HL-60 (cell line): ENCODE results near the gene COL20A1.
"Not testable (repeated sequence)": the region's sequence is repeated elsewhere in the genome, so short reads cannot be mapped to it uniquely, and the experiment has no call there.

Experiments used
- DNase-seq, 2 experiments: peaks; one replicate each; pipeline ENCODE4 v3.0.0-alpha.2; 2010 to 2020; ENCODE audit warnings: low read depth in 1 of 2, low spot score in 1 of 2
- H3K27ac ChIP-seq: fragments of 250-450 bp; sonication (Bioruptor Pico); replicated peaks from 2 replicates; pipeline ENCODE4 v1.5.1; 2020; ENCODE audit warnings: mild to moderate bottlenecking, moderate library complexity
- H3K27me3 ChIP-seq: fragments of 250-450 bp; sonication (Bioruptor Pico); 2 replicates; pipeline ENCODE4 v1.5.1; 2021; ENCODE audit warnings: mild to moderate bottlenecking, moderate library complexity; ENCODE audit not compliant: insufficient read depth, poor library complexity, severe bottlenecking
- H3K4me3 ChIP-seq: replicated peaks from 2 replicates; pipeline ENCODE4 v1.5.1; 2011; ENCODE audit warnings: mild to moderate bottlenecking, control low read depth, low read length; ENCODE audit not compliant: insufficient read depth
- GABPA ChIP-seq: IDR thresholded peaks from 2 replicates; pipeline ENCODE4 v1.6.1; 2012; ENCODE audit warnings: low read depth
- POLR2AphosphoS5 ChIP-seq: IDR thresholded peaks from 2 replicates; pipeline ENCODE4 v1.6.1; 2012; ENCODE audit warnings: low read depth
- SPI1 ChIP-seq: IDR thresholded peaks from 2 replicates; pipeline ENCODE4 v1.6.1; 2012; ENCODE audit warnings: low read depth, mild to moderate bottlenecking, borderline replicate concordance
- TF ChIP-seq, protein P1 (sequence below): IDR thresholded peaks from 2 replicates; pipeline ENCODE4 v1.6.1; 2012; ENCODE audit warnings: low read depth; ENCODE audit not compliant: insufficient replicate concordance
- TF ChIP-seq, protein P2 (sequence below): IDR thresholded peaks from one replicate; pipeline ENCODE4 v1.5.1; 2011; ENCODE audit warnings: low read length, control low read depth, inconsistent platforms; ENCODE audit not compliant: insufficient read depth

Gene COL20A1

DNA sequence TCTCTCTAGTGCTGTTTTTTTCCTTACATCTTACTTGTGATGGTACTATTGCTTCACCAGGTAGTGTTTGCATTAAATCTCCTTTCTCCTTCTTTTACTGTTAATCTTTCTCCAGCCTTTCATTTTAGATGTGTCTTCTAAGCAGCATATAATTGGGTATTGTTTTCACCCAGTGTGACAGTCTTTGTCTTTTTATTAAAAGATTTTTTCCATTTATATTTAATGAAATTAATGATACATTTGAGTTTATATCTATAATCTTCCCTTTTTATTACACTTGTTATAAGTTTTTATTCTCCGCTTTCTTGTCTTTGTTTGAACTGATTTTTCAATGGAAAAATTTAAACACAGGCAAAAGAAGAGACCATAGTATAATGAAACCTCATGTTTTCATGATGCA, 8.7 kb downstream of the COL20A1 start:
- H3K4me3 ChIP-seq: no peak overlapping the region
- TF ChIP-seq, protein P1, sequence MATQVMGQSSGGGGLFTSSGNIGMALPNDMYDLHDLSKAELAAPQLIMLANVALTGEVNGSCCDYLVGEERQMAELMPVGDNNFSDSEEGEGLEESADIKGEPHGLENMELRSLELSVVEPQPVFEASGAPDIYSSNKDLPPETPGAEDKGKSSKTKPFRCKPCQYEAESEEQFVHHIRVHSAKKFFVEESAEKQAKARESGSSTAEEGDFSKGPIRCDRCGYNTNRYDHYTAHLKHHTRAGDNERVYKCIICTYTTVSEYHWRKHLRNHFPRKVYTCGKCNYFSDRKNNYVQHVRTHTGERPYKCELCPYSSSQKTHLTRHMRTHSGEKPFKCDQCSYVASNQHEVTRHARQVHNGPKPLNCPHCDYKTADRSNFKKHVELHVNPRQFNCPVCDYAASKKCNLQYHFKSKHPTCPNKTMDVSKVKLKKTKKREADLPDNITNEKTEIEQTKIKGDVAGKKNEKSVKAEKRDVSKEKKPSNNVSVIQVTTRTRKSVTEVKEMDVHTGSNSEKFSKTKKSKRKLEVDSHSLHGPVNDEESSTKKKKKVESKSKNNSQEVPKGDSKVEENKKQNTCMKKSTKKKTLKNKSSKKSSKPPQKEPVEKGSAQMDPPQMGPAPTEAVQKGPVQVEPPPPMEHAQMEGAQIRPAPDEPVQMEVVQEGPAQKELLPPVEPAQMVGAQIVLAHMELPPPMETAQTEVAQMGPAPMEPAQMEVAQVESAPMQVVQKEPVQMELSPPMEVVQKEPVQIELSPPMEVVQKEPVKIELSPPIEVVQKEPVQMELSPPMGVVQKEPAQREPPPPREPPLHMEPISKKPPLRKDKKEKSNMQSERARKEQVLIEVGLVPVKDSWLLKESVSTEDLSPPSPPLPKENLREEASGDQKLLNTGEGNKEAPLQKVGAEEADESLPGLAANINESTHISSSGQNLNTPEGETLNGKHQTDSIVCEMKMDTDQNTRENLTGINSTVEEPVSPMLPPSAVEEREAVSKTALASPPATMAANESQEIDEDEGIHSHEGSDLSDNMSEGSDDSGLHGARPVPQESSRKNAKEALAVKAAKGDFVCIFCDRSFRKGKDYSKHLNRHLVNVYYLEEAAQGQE: no peak
- TF ChIP-seq, protein P2, sequence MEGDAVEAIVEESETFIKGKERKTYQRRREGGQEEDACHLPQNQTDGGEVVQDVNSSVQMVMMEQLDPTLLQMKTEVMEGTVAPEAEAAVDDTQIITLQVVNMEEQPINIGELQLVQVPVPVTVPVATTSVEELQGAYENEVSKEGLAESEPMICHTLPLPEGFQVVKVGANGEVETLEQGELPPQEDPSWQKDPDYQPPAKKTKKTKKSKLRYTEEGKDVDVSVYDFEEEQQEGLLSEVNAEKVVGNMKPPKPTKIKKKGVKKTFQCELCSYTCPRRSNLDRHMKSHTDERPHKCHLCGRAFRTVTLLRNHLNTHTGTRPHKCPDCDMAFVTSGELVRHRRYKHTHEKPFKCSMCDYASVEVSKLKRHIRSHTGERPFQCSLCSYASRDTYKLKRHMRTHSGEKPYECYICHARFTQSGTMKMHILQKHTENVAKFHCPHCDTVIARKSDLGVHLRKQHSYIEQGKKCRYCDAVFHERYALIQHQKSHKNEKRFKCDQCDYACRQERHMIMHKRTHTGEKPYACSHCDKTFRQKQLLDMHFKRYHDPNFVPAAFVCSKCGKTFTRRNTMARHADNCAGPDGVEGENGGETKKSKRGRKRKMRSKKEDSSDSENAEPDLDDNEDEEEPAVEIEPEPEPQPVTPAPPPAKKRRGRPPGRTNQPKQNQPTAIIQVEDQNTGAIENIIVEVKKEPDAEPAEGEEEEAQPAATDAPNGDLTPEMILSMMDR: no peak
- no peak for TF ChIP-seq POLR2AphosphoS5
- TF ChIP-seq SPI1: no peak
- TF ChIP-seq GABPA: no peak
- no peak for DNase-seq
- H3K27ac ChIP-seq: no peak overlapping the region
- H3K27me3 ChIP-seq: peaks cover 4% of the 10 kb centered on the region

DNA sequence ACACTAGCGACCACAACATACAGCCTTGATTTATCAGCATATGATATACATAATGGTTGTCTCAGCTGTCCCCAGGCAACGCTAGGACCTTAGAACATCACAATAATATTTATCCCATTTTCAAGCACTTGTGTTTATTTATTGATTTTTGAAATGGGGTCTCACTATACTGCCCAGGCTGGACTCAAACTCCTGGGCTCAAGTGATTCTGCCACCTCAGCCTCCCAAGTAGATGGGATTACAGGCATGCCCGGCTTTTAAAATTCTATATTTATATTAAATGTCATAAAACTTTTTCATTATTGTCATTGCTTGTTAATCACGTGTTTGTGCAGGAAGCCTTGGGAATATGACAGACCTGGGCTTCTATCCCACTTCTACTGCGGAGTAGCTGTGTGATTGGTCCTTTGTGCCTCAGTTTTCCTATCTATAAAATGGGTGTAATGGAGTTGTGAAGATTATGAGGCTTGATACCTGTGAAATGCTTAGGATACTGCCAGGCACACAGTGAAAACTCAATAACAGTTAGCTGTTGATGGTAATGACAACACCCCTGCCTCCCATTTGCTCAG, 10.2 kb downstream of the COL20A1 start:
- Histone ChIP-seq H3K27me3 (peaks cover 2% of the 10 kb centered on the region), H3K27ac (no peak overlapping the region), H3K4me3 (no peak overlapping the region)
- no peak for DNase-seq
- TF ChIP-seq GABPA (no peak), SPI1 (no peak), POLR2AphosphoS5 (no peak)
- TF ChIP-seq, protein P2: no peak
- TF ChIP-seq, protein P1: no peak

DNA sequence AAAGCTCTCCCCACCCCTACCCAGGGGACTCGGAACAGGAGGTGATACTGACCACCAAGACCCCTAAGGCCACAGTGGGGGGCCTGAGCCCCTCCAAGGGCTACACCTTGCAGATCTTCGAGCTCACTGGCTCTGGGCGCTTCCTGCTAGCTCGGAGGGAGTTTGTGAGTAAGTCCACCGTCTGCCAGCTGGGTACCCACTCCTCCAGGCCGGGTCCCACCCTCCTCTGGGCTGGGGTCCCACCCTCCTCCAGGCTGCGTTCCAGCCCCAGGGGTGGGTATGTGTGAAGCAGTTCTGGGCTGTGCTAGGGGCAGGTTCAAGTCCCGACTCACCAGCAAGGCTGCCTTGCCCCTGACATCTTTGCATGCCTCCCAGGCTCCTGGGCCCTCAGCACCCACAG, 12.4 kb downstream of the COL20A1 start:
- TF ChIP-seq GABPA: no peak
- TF ChIP-seq, protein P2: no peak
- TF ChIP-seq, protein P1: no peak

DNA sequence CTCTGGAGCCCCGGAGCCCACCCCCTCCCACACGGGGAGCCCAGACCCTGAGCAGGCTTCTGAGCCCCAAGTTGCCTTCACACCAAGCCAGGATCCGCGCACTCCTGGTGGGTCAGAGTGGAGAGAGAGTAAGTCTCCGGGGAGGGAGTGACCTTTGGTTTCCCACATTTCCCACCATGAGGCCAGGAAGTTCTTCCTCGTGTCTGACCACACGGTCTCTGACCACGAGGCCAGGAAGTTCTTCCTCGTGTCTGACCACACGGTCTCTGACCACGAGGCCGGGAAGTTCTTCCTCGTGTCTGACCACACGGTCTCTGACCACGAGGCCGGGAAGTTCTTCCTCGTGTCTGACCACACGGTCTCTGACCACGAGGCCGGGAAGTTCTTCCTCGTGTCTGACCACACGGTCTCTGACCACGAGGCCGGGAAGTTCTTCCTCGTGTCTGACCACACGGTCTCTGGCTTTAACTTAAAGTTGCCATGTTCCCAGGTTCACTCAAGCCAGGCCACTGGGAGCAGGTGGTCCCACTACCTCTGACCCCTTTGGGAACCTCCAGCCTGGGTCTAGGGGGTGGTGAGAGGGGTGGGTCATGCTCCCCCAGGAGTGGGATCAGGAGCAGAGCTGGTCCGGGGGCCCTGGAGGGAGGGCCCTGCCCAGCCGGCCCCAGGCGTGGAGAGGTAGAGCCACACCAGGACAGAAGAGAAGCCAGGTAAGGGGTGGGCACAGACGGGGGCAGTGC, 13.1 kb downstream of the COL20A1 start:
- DNase-seq, H3K27me3 ChIP-seq, H3K4me3 ChIP-seq, H3K27ac ChIP-seq: not testable (repeated sequence)

More for the DNA sequence above, 12.4 kb downstream of the COL20A1 start:
- H3K27me3 ChIP-seq: peaks cover 2% of the 10 kb centered on the region
- H3K27ac ChIP-seq: no peak overlapping the region
- H3K4me3 ChIP-seq: no peak overlapping the region
- no peak for DNase-seq
